Karpas-422 (cell line): Measurements from ENCODE around the gene DBX2. TPM values are rescaled to one million over a fixed set of nuclear protein-coding genes. Genes with fewer than 3 reads are reported as not detected.
"Not testable (repeated sequence)": the region's sequence is repeated elsewhere in the genome, so short reads cannot be mapped to it uniquely, and the experiment has no call there.

ENCODE experiments used
- DNase-seq: peaks from one replicate; pipeline ENCODE4 v3.0.0-alpha.2; 2015
- H2AFZ ChIP-seq: fragments of 200-600 bp; sonication (generic); 2 replicates; pipeline ENCODE4 v1.6.1; 2014; ENCODE audit warnings: antibody characterized with exemption, low read length, mixed read lengths
- H3K27ac ChIP-seq: fragments of 200-600 bp; sonication (generic); 2 replicates; pipeline ENCODE4 v1.5.1; 2014; ENCODE audit warnings: mild to moderate bottlenecking, low read length, moderate library complexity
- H3K27me3 ChIP-seq: fragments of 200-600 bp; sonication (generic); 2 replicates; pipeline ENCODE4 v1.6.1; 2014; ENCODE audit warnings: low read length, mixed read lengths
- H3K36me3 ChIP-seq: fragments of 200-600 bp; sonication (generic); 2 replicates; pipeline ENCODE4 v1.6.1; 2014; ENCODE audit warnings: low read length, mixed read lengths; ENCODE audit not compliant: insufficient read depth
- H3K4me1 ChIP-seq: fragments of 200-600 bp; sonication (generic); 2 replicates; pipeline ENCODE4 v1.6.1; 2014; ENCODE audit warnings: mild to moderate bottlenecking, low read length, mixed read lengths
- H3K4me2 ChIP-seq: fragments of 200-600 bp; sonication (generic); 2 replicates; pipeline ENCODE4 v1.6.1; 2014; ENCODE audit warnings: low read length, low read depth, mild to moderate bottlenecking; ENCODE audit not compliant: poor library complexity, severe bottlenecking
- H3K4me3 ChIP-seq: fragments of 200-600 bp; sonication (generic); 2 replicates; pipeline ENCODE4 v1.5.1; 2014; ENCODE audit warnings: mild to moderate bottlenecking, antibody characterized with exemption, low read length, mixed read lengths
- H3K79me2 ChIP-seq: fragments of 200-600 bp; sonication (generic); 2 replicates; pipeline ENCODE4 v1.6.1; 2014; ENCODE audit warnings: mild to moderate bottlenecking, low read length, mixed read lengths
- H3K9ac ChIP-seq: fragments of 200-600 bp; sonication (generic); 2 replicates; pipeline ENCODE4 v1.6.0; 2014; ENCODE audit warnings: low read length
- H3K9me2 ChIP-seq: fragments of 200-600 bp; sonication (generic), shearing (Covaris generic); replicated peaks from 2 replicates; pipeline ENCODE4 v1.6.0; 2014; ENCODE audit warnings: mild to moderate bottlenecking, low read length, moderate library complexity; ENCODE audit not compliant: insufficient read depth
- H3K9me3 ChIP-seq: fragments of 300-700, 200-600 bp; sonication (generic); 2 replicates; pipeline ENCODE4 v1.6.1; 2014; ENCODE audit warnings: low read length, mixed read lengths
- H4K20me1 ChIP-seq: fragments of 200-600 bp; sonication (generic); 2 replicates; pipeline ENCODE4 v1.6.1; 2014; ENCODE audit warnings: mild to moderate bottlenecking, antibody characterized with exemption, low read length, low read depth; ENCODE audit not compliant: insufficient read depth
- total RNA-seq: library from RNA; depleted of rRNA; stranded (reverse); fragments of >200 nt; shearing (Covaris generic); gene quantifications from 2 replicates; pipeline ENCODE4 v1.2.3, GENCODE V29; 2014; ENCODE audit warnings: low replicate concordance; rRNA removed

Gene DBX2
- not detected in 2 replicates for total RNA-seq

GRCh38 chr12:45050751-45051571, at the start of gene DBX2:
Gene DBX2, minus strand, starts transcription at chr12:45051099. Its CDS starts 172 bp downstream, at chr12:45050927.
- DNase-seq: no peak
- Histone ChIP-seq H4K20me1 (no peaks in the 10 kb centered on the region), H3K9me3 (no peaks in the 10 kb centered on the region), H3K36me3 (no peaks in the 10 kb centered on the region), H2AFZ (no peak within 1 kb of the TSS), H3K27me3 (no peaks in the 10 kb centered on the region), H3K4me3 (no peak within 1 kb of the TSS), H3K4me2 (no peak within 1 kb of the TSS), H3K4me1 (no peaks in the 10 kb centered on the region), H3K79me2 (no peaks in the 10 kb centered on the region), H3K27ac (no peak within 1 kb of the TSS), H3K9ac (no peak within 1 kb of the TSS), H3K9me2 (no peaks in the 10 kb centered on the region)

GRCh38 chr12:45098766-45099165, 47.9 kb upstream of the DBX2 start:
- DNase-seq: no peak
- no peaks in the 10 kb centered on the region for H4K20me1 ChIP-seq

GRCh38 chr12:45095417-45095816, 44.5 kb upstream of the DBX2 start:
- not testable (repeated sequence) for H3K36me3 ChIP-seq, DNase-seq, H3K4me2 ChIP-seq, H4K20me1 ChIP-seq, H2AFZ ChIP-seq, H3K4me3 ChIP-seq, H3K9me3 ChIP-seq, H3K9me2 ChIP-seq, H3K4me1 ChIP-seq, H3K9ac ChIP-seq, H3K79me2 ChIP-seq, H3K27me3 ChIP-seq, H3K27ac ChIP-seq

More at GRCh38 chr12:45098766-45099165, 47.9 kb upstream of the DBX2 start:
- Histone ChIP-seq H3K9ac (no peak overlapping the region), H3K9me2 (no peaks in the 10 kb centered on the region), H2AFZ (no peak overlapping the region), H3K9me3 (no peaks in the 10 kb centered on the region), H3K27ac (no peak overlapping the region), H3K4me1 (no peaks in the 10 kb centered on the region), H3K4me2 (no peak overlapping the region), H3K79me2 (no peaks in the 10 kb centered on the region), H3K27me3 (no peaks in the 10 kb centered on the region), H3K4me3 (no peak overlapping the region), H3K36me3 (no peaks in the 10 kb centered on the region)

- no peak for DNase-seq
- Histone ChIP-seq H3K36me3 (no peaks in the 10 kb centered on the region), H3K27me3 (no peaks in the 10 kb centered on the region), H3K79me2 (no peaks in the 10 kb centered on the region), H3K27ac (no peak overlapping the region), H2AFZ (no peak overlapping the region), H3K4me1 (no peaks in the 10 kb centered on the region), H4K20me1 (no peaks in the 10 kb centered on the region), H3K9me3 (no peaks in the 10 kb centered on the region), H3K9ac (no peak overlapping the region), H3K9me2 (no peaks in the 10 kb centered on the region), H3K4me2 (no peak overlapping the region), H3K4me3 (no peak overlapping the region)
Measured at GRCh38 chr12:45093051-45093450, 42.2 kb upstream of the DBX2 start.

GRCh38 chr12:45089411-45090075, 38.6 kb upstream of the DBX2 start:
- Histone ChIP-seq H3K9me2 (no peaks in the 10 kb centered on the region), H2AFZ (no peak overlapping the region), H3K4me2 (no peak overlapping the region), H3K9ac (no peak overlapping the region), H3K9me3 (no peaks in the 10 kb centered on the region), H3K4me1 (no peaks in the 10 kb centered on the region), H3K4me3 (no peak overlapping the region), H3K36me3 (no peaks in the 10 kb centered on the region), H4K20me1 (no peaks in the 10 kb centered on the region), H3K79me2 (no peaks in the 10 kb centered on the region), H3K27me3 (no peaks in the 10 kb centered on the region), H3K27ac (no peak overlapping the region)
- no peak for DNase-seq

- Histone ChIP-seq H3K4me1 (no peaks in the 10 kb centered on the region), H3K36me3 (no peaks in the 10 kb centered on the region), H3K9me2 (no peaks in the 10 kb centered on the region), H3K27ac (no peak overlapping the region), H4K20me1 (no peaks in the 10 kb centered on the region), H3K27me3 (no peaks in the 10 kb centered on the region), H3K9ac (no peak overlapping the region), H3K4me3 (no peak overlapping the region), H3K79me2 (no peaks in the 10 kb centered on the region), H2AFZ (no peak overlapping the region), H3K4me2 (no peak overlapping the region), H3K9me3 (no peaks in the 10 kb centered on the region)
- no peak for DNase-seq
Measured at GRCh38 chr12:45088608-45089007, 37.7 kb upstream of the DBX2 start.

GRCh38 chr12:45084248-45084647, 33.3 kb upstream of the DBX2 start:
- not testable (repeated sequence) for H3K4me2 ChIP-seq, H3K79me2 ChIP-seq, H3K9me3 ChIP-seq, H3K27ac ChIP-seq, H3K9ac ChIP-seq, H4K20me1 ChIP-seq, H3K27me3 ChIP-seq, DNase-seq, H3K36me3 ChIP-seq, H3K4me1 ChIP-seq, H3K9me2 ChIP-seq, H2AFZ ChIP-seq, H3K4me3 ChIP-seq

GRCh38 chr12:45077251-45077650, 26.4 kb upstream of the DBX2 start:
- H3K9me3 ChIP-seq: no peaks in the 10 kb centered on the region
- H4K20me1 ChIP-seq: no peaks in the 10 kb centered on the region
- no peaks in the 10 kb centered on the region for H3K36me3 ChIP-seq
- H3K9ac ChIP-seq: no peak overlapping the region
- no peak overlapping the region for H2AFZ ChIP-seq
- H3K27ac ChIP-seq: no peak overlapping the region
- no peaks in the 10 kb centered on the region for H3K9me2 ChIP-seq
- no peaks in the 10 kb centered on the region for H3K27me3 ChIP-seq
- no peak overlapping the region for H3K4me2 ChIP-seq
- H3K4me1 ChIP-seq: no peaks in the 10 kb centered on the region
- no peak for DNase-seq
- no peaks in the 10 kb centered on the region for H3K79me2 ChIP-seq
- H3K4me3 ChIP-seq: no peak overlapping the region
